NB4 (cell line): ENCODE measurements around the gene KAZN.

Experiments
- DNase-seq: peaks from one replicate; pipeline ENCODE4 v3.0.0; 2010; ENCODE audit warnings: low read depth
- H3K4me3 ChIP-seq: one replicate; pipeline ENCODE4 v1.5.1; 2011; ENCODE audit warnings: mild to moderate bottlenecking, low read depth, low read length, moderate library complexity
- MYC ChIP-seq: IDR thresholded peaks from 2 replicates; pipeline ENCODE4 v1.6.1; 2011; ENCODE audit warnings: low read depth, low read length
- POLR2A ChIP-seq: IDR thresholded peaks from 2 replicates; pipeline ENCODE4 v1.6.1; 2011; ENCODE audit warnings: mild to moderate bottlenecking; ENCODE audit not compliant: insufficient read length; ENCODE audit errors: extremely low read depth
- TF ChIP-seq, protein P1 (sequence below): IDR thresholded peaks from one replicate; pipeline ENCODE4 v1.5.1; 2012; ENCODE audit warnings: low read depth, low read length
- TF ChIP-seq, protein P2 (sequence below): IDR thresholded peaks from 2 replicates; pipeline ENCODE4 v1.6.1; 2011; ENCODE audit warnings: low read depth, low read length

Gene KAZN

GRCh38 chr1:14848203-14848602 is 249.7 kb downstream of the KAZN start:
- no peak overlapping the region for H3K4me3 ChIP-seq
- TF ChIP-seq, protein P1, sequence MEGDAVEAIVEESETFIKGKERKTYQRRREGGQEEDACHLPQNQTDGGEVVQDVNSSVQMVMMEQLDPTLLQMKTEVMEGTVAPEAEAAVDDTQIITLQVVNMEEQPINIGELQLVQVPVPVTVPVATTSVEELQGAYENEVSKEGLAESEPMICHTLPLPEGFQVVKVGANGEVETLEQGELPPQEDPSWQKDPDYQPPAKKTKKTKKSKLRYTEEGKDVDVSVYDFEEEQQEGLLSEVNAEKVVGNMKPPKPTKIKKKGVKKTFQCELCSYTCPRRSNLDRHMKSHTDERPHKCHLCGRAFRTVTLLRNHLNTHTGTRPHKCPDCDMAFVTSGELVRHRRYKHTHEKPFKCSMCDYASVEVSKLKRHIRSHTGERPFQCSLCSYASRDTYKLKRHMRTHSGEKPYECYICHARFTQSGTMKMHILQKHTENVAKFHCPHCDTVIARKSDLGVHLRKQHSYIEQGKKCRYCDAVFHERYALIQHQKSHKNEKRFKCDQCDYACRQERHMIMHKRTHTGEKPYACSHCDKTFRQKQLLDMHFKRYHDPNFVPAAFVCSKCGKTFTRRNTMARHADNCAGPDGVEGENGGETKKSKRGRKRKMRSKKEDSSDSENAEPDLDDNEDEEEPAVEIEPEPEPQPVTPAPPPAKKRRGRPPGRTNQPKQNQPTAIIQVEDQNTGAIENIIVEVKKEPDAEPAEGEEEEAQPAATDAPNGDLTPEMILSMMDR: no peak
- TF ChIP-seq MYC: no peak
- no peak for TF ChIP-seq POLR2A
- TF ChIP-seq, protein P2, sequence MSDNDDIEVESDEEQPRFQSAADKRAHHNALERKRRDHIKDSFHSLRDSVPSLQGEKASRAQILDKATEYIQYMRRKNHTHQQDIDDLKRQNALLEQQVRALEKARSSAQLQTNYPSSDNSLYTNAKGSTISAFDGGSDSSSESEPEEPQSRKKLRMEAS: no peak
- no peak for DNase-seq

DNA sequence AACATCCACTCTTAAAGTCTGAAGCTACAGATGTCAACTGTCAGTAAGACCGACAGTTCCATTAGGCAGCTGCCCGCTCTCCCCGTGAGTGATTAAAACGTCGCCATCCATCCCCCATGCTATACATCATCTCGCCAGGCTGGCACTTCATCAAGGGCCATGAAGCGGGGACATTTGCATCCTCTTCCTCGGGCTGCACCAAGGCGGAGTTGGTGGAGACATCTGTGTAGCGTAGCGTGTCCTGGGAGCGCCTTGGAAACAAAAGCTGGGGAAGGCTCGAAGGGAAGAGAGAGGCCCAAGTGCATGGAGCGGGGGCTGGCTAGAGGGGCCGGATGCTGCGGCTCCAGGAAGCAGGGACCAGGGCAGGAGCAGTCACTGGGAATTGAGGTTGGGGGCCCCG is 250.1 kb downstream of the KAZN start:
- DNase-seq: no peak
- no peak overlapping the region for H3K4me3 ChIP-seq
- TF ChIP-seq MYC (no peak), POLR2A (no peak)
- TF ChIP-seq, protein P1: no peak
- TF ChIP-seq, protein P2: no peak

DNA sequence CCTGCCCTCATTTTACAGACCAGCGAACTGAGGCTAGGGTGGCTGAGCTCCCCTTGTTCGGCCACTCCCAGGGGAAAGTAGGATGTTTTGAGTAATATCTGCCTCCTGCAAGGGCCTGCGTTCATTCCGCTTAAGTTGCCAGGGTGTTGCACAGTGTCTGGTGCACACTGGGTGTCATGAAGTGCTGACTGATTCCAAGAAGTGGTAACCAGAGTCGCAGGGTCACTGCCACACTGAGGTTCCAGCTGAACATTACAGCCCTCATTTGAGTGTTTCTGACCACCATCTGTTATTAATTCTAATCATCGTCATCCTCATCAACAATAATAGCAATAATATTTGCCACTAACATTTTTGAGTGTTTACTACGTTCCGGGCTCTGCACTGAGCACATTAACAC is 250.6 kb downstream of the KAZN start:
- TF ChIP-seq, protein P1: no peak
- TF ChIP-seq MYC (no peak), POLR2A (no peak)
- TF ChIP-seq, protein P2: no peak
- H3K4me3 ChIP-seq: no peak overlapping the region
- no peak for DNase-seq

DNA sequence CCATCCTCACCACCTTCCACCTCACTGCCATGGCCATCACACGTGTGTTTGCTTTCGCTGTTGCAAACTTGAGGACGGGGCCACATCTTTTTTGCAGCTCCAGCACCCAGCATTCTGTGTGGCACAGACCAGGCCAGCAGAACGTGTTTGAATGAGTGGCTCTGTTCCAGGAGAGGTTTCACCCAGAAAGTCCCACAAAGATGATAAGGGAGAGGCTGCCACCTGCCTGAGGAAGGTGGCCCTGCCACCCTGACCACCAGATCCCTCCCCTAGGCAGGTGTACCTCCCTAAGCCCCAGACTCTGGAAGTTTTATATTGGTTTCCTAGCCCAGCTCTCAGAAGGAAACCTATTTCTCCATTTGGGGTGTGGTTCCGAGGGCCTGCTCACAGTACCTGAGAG is 252.1 kb downstream of the KAZN start:
- peak; percentile 42 for DNase-seq
- TF ChIP-seq POLR2A: no peak
- TF ChIP-seq MYC: no peak
- TF ChIP-seq, protein P1: peak; percentile 15
- H3K4me3 ChIP-seq: no peak overlapping the region

GRCh38 chr1:14851760-14852159 is 253.3 kb downstream of the KAZN start:
- TF ChIP-seq POLR2A: no peak
- TF ChIP-seq, protein P1: no peak
- TF ChIP-seq, protein P2: no peak
- TF ChIP-seq MYC: no peak
- no peak for DNase-seq

GRCh38 chr1:14852291-14852690 is 253.8 kb downstream of the KAZN start:
- TF ChIP-seq, protein P1: no peak
- TF ChIP-seq, protein P2: no peak
- no peak for TF ChIP-seq MYC
- TF ChIP-seq POLR2A: no peak
- DNase-seq: no peak
- no peak overlapping the region for H3K4me3 ChIP-seq

More at GRCh38 chr1:14851760-14852159, 253.3 kb downstream of the KAZN start:
- no peak overlapping the region for H3K4me3 ChIP-seq
